ENCODE results near the gene JAKMIP2. TPM values are rescaled to one million over a fixed set of nuclear protein-coding genes. Genes with fewer than 3 reads are reported as not detected.

The JAKMIP2 gene
- total RNA-seq, 1 donor from 2014 or later: not detected

- Histone ChIP-seq H3K36me3 (ENCODE audit: control insufficient read depth, insufficient read depth, low read length) (no peaks in the 10 kb centered on the region), H3K27me3 (ENCODE audit: control insufficient read depth, insufficient read depth, low read length) (no peaks in the 10 kb centered on the region), H3K4me3 (ENCODE audit: low read depth, low read length) (no peak overlapping the region)
- DNase-seq (ENCODE audit: low read depth): no peak
- no peak for FAIRE-seq
- no peak for TF ChIP-seq CTCF (IDR thresholded peaks at IDR 0.05; ENCODE audit: insufficient read depth, low read length, severe bottlenecking)
These were observed 31.2 kb downstream of the JAKMIP2 start for GRCh38 chr5:147751156-147751830.

GRCh38 chr5:147750065-147750464, 32.5 kb downstream of the JAKMIP2 start:
- no peak for DNase-seq (ENCODE audit: low read depth)
- Histone ChIP-seq H3K27me3 (ENCODE audit: control insufficient read depth, insufficient read depth, low read length) (peaks cover 1% of the 10 kb centered on the region), H3K36me3 (ENCODE audit: control insufficient read depth, insufficient read depth, low read length) (no peaks in the 10 kb centered on the region), H3K4me3 (ENCODE audit: low read depth, low read length) (no peak overlapping the region)
- no peak for TF ChIP-seq CTCF (IDR thresholded peaks at IDR 0.05; ENCODE audit: insufficient read depth, low read length, severe bottlenecking)
- FAIRE-seq: no peak

- FAIRE-seq: no peak
These were observed 33.9 kb downstream of the JAKMIP2 start for GRCh38 chr5:147748590-147748989.

GRCh38 chr5:147746986-147747385, 35.5 kb downstream of the JAKMIP2 start:
- DNase-seq (ENCODE audit: low read depth) (no peak), FAIRE-seq (no peak)
- Histone ChIP-seq H3K4me3 (ENCODE audit: low read depth, low read length) (no peak overlapping the region), H3K36me3 (ENCODE audit: control insufficient read depth, insufficient read depth, low read length) (no peaks in the 10 kb centered on the region), H3K27me3 (ENCODE audit: control insufficient read depth, insufficient read depth, low read length) (peaks cover 1% of the 10 kb centered on the region)
- TF ChIP-seq CTCF (IDR thresholded peaks at IDR 0.05; ENCODE audit: insufficient read depth, low read length, severe bottlenecking): no peak

More at GRCh38 chr5:147748590-147748989, 33.9 kb downstream of the JAKMIP2 start:
- H3K27me3 ChIP-seq (ENCODE audit: control insufficient read depth, insufficient read depth, low read length): peaks cover 1% of the 10 kb centered on the region
- TF ChIP-seq CTCF (IDR thresholded peaks at IDR 0.05; ENCODE audit: insufficient read depth, low read length, severe bottlenecking): no peak
- no peak for DNase-seq (ENCODE audit: low read depth)
- H3K36me3 ChIP-seq (ENCODE audit: control insufficient read depth, insufficient read depth, low read length): no peaks in the 10 kb centered on the region
- no peak overlapping the region for H3K4me3 ChIP-seq (ENCODE audit: low read depth, low read length)

GRCh38 chr5:147743678-147744374, 38.7 kb downstream of the JAKMIP2 start:
- no peak for FAIRE-seq
- no peak for DNase-seq (ENCODE audit: low read depth)
- no peak for TF ChIP-seq CTCF (IDR thresholded peaks at IDR 0.05; ENCODE audit: insufficient read depth, low read length, severe bottlenecking)
- no peaks in the 10 kb centered on the region for H3K36me3 ChIP-seq (ENCODE audit: control insufficient read depth, insufficient read depth, low read length)
- no peak overlapping the region for H3K4me3 ChIP-seq (ENCODE audit: low read depth, low read length)
- H3K27me3 ChIP-seq (ENCODE audit: control insufficient read depth, insufficient read depth, low read length): peaks cover 4% of the 10 kb centered on the region

Measured in bronchial epithelial cell (primary cell).